Left hindlimb (tissue), 1 donor: Measurements from ENCODE around the gene GRIN2A.

ENCODE experiments used
- DNase-seq: peaks from one replicate; pipeline ENCODE4 v3.0.0-alpha.2; 2018

GRIN2A gene

GRCh38 chr16:10128397-10129258 lies 53.6 kb downstream of the GRIN2A start:
- no peak for DNase-seq

GRCh38 chr16:10126686-10127085 lies 55.5 kb downstream of the GRIN2A start:
- DNase-seq = no peak

GRCh38 chr16:10123141-10123540 lies 59.1 kb downstream of the GRIN2A start:
- DNase-seq = no peak

- no peak for DNase-seq
Observed at GRCh38 chr16:10122546-10122945, 59.7 kb downstream of the GRIN2A start.

- DNase-seq = no peak
Observed at GRCh38 chr16:10121897-10122425, 60.3 kb downstream of the GRIN2A start.

GRCh38 chr16:10121491-10121890 lies 60.7 kb downstream of the GRIN2A start:
- no peak for DNase-seq

GRCh38 chr16:10120953-10121352 lies 61.3 kb downstream of the GRIN2A start:
- DNase-seq = no peak

GRCh38 chr16:10114409-10114808 lies 67.8 kb downstream of the GRIN2A start:
- no peak for DNase-seq

GRCh38 chr16:10113248-10113647 lies 69.0 kb downstream of the GRIN2A start:
- DNase-seq = no peak

GRCh38 chr16:10112021-10112420 lies 70.2 kb downstream of the GRIN2A start:
- no peak for DNase-seq

- no peak for DNase-seq
Observed at GRCh38 chr16:10111156-10111761, 71.0 kb downstream of the GRIN2A start.

- DNase-seq = no peak
Observed at GRCh38 chr16:10110552-10110951, 71.7 kb downstream of the GRIN2A start.

- no peak for DNase-seq
Observed at GRCh38 chr16:10107081-10107480, 75.1 kb downstream of the GRIN2A start.

GRCh38 chr16:10103700-10104099 lies 78.5 kb downstream of the GRIN2A start:
- no peak for DNase-seq

- no peak for DNase-seq
Observed at GRCh38 chr16:10103118-10103517, 79.1 kb downstream of the GRIN2A start.

GRCh38 chr16:10100829-10101228 lies 81.4 kb downstream of the GRIN2A start:
- no peak for DNase-seq

GRCh38 chr16:10098991-10099390 lies 83.2 kb downstream of the GRIN2A start:
- DNase-seq = no peak

- no peak for DNase-seq
Observed at GRCh38 chr16:10097271-10097670, 85.0 kb downstream of the GRIN2A start.

- no peak for DNase-seq
Observed at GRCh38 chr16:10093576-10093975, 88.7 kb downstream of the GRIN2A start.

- no peak for DNase-seq
Observed at GRCh38 chr16:10090816-10091215, 91.4 kb downstream of the GRIN2A start.

- DNase-seq = no peak
Observed at GRCh38 chr16:10088380-10088793, 93.8 kb downstream of the GRIN2A start.

GRCh38 chr16:10087151-10087550 lies 95.1 kb downstream of the GRIN2A start:
- no peak for DNase-seq

GRCh38 chr16:10086620-10087019 lies 95.6 kb downstream of the GRIN2A start:
- no peak for DNase-seq
